NCI-H748 (cell line): ENCODE data around the gene DMWD.
"Not testable (repeated sequence)": the region's sequence is repeated elsewhere in the genome, so short reads cannot be mapped to it uniquely, and the experiment has no call there.

Experiments
- DNase-seq: peaks from one replicate; lab custom pipeline; 2025; ENCODE audit not compliant: unreplicated experiment; lab: John Stamatoyannopoulos, UW

DMWD gene

DNA sequence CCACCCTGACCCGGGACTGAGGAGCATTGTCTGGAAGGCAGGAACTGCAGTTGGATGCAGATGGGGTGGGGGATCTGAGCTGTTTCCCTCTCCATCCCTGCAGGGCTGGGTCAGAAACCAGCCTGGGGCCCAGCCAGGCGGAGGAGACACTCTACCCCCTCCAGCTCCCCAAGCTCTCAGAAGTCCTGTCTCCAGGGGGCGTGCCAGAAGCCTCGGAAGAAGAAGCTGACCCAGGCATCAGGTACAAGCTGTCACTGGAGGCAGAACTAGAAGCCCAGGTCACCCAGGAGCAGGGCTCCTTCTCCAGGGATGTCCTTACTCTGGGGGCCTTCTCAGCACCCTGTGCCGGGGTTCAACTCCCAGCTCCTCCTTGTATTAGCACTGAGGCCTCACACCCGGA, 39.1 kb downstream of the DMWD start:
- no peak for DNase-seq

- no peak for DNase-seq
These were observed 40.0 kb downstream of the DMWD start for GRCh38 chr19:45752639-45753038.

- not testable (repeated sequence) for DNase-seq
These were observed 41.2 kb downstream of the DMWD start for GRCh38 chr19:45751483-45751882.

GRCh38 chr19:45747513-45747912, 45.1 kb downstream of the DMWD start:
- no peak for DNase-seq

DNA sequence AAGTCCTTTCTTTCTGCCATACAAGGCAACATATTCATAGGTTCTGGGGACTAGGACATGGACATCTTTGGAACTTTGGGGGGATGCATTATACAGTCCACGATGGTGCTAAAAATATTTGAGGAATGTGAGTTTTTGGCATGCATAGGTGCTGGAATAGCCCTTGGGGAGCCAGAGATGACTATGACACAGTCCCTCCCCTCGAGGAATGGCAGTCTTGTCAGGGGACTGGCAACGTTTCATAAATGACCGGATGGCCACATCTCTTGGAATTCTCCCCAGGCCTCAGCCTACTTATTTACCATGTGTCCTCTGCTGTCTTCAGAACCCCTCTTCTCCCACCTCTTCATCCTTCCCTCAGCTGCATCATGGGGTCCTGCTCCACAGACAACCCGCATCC, 45.8 kb downstream of the DMWD start:
- DNase-seq, result no peak

- no peak for DNase-seq
These were observed 47.0 kb downstream of the DMWD start for GRCh38 chr19:45745606-45746005.

GRCh38 chr19:45742969-45743368, 49.7 kb downstream of the DMWD start:
- DNase-seq, result no peak

GRCh38 chr19:45739498-45740439, 52.9 kb downstream of the DMWD start:
- DNase-seq, result no peak

DNA sequence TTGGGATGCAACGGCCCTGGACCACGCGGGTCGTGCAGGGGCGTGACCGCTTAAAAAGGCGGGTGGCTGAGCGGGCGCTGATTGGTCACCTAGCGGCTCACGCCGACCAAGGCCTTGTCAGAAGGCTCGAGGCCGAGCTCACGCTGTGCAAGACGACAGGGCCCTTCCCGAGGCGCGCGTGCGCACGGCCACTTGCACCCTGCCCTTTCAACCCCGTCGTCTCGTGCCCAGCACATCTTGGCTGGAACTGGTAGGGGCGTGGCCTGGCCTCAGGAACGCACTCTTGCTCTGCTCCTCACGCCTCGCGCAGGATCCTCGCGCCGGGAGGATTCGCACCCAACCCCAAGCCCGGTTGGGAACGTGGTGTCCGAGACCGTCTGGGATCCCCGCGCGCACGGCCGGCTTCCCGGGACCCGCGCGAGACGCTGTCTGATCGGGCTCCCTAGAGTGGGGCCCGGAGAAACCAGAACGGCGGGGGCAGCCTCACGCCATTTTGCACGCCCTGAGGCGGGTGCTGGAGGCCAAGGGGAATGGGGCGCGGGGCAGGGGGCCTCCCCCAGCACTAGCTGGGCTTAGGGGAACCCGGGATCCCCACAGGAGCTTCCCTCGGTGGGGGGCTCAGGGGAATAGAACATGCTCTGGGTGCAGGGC, 59.4 kb downstream of the DMWD start, which contains the start of gene MEIOSIN:
Gene MEIOSIN, plus strand, starts transcription at position 280 of the 651 bp plus-strand sequence. CDS start 1,938 bp downstream, outside the sequence.
- no peak for DNase-seq
